Adrenal gland (tissue), 19 donors: Measurements from ENCODE around the gene KCNC1. TPM values are rescaled to one million over a fixed set of nuclear protein-coding genes. Genes with fewer than 3 reads are reported as not detected.

Experiments used
- DNase-seq, 7 donors: peaks; one replicate each; pipeline ENCODE4 v3.0.0-alpha.2; 2019 to 2020
- H3K27ac ChIP-seq, 5 donors: fragments of 200-600 bp; sonication (generic) in 4 of 5; 1 replicate in 3 of 5; 2 replicates in 2 of 5; pipeline versions ENCODE4 v1.5.1 to v1.8.0; 2016 to 2020; ENCODE audit warnings: mild to moderate bottlenecking in 1 of 5
- H3K27me3 ChIP-seq: fragments of 200-600 bp; 2 replicates; pipeline ENCODE4 v1.8.0; 2021
- H3K36me3 ChIP-seq, 2 donors: fragments of 200-600 bp; replicated peaks in 1 of 2; 1 replicate in 1 of 2; 2 replicates in 1 of 2; pipeline versions ENCODE4 v1.5.1 to v1.8.0; 2018 to 2022
- H3K4me1 ChIP-seq, 2 donors: fragments of 200-600 bp; replicated peaks in 1 of 2; 1 replicate in 1 of 2; 2 replicates in 1 of 2; pipeline versions ENCODE4 v1.5.1 to v1.8.0; 2018 to 2021
- H3K4me3 ChIP-seq, 4 donors: fragments of 200-600 bp; sonication (generic) in 3 of 4; one replicate each; pipeline ENCODE4 v1.5.1; 2016 to 2018
- H3K9me3 ChIP-seq, 3 donors: fragments of 200-600 bp; sonication (generic) in 1 of 3; replicated peaks in 1 of 3; 1 replicate in 2 of 3; 2 replicates in 1 of 3; pipeline versions ENCODE4 v1.5.1 to v1.8.0; 2016 to 2021
- CTCF ChIP-seq, 6 experiments: fragments of 450-650 bp in 4 of 6; fragments of 200-600 bp in 2 of 6; sonication (generic) in 1 of 6; IDR thresholded peaks; 1 replicate in 5 of 6; 2 replicates in 1 of 6; pipeline versions ENCODE4 v1.5.1 to v1.8.0; 2016 to 2021; ENCODE audit warnings: antibody characterized with exemption in 6 of 6, mild to moderate bottlenecking in 2 of 6, moderate library complexity in 1 of 6
- POLR2A ChIP-seq, 2 donors: fragments of 450-650 bp; IDR thresholded peaks; one replicate each; pipeline ENCODE4 v1.6.1; 2017; ENCODE audit warnings: antibody characterized with exemption in 2 of 2, mild to moderate bottlenecking in 2 of 2, moderate library complexity in 1 of 2
- WGBS, 4 donors: extraction: QIAGEN DNeasy Blood & Tissue Kit in 2 of 4; methylation state at CpG; one replicate each; pipeline versions ENCODE4 v1.1.5 to v1.1.7; 2013 to 2017; 5-methylcytosine and 5-hydroxymethylcytosine counted together
- intact Hi-C, 2 donors: fragments of 100-400 bp; cut with DNase I; formaldehyde crosslinking; loops; one replicate each; pipeline versions ENCODE4 v1.14.1 to v1.15.0; 2022 to 2023
- long read RNA-seq, 10 donors: library from polyadenylated mRNA in 3 of 10; unstranded in 2 of 10; stranded (forward) in 1 of 10; transcript quantifications; one replicate each; pipeline ENCODE4 v2.0.0 and lab custom pipeline, GENCODE V29; 2021 to 2026
- polyA plus RNA-seq, 3 donors: library from polyadenylated mRNA; stranded (reverse); fragments of 200-250 nt in 2 of 3; fragments of 350-450 nt in 1 of 3; fragmentation: Illumina TruSeq in 1 of 3; extraction: RNeasy Lipid Tissue Mini Kit (QIAGEN cat#74804) in 1 of 3; gene quantifications; one replicate each; pipeline ENCODE4 v1.2.3, GENCODE V29; 2013 to 2014
- total RNA-seq, 9 donors: library from RNA; depleted of rRNA in 4 of 9; stranded (reverse); fragments of >200 nt in 4 of 9; fragments of 120-200 nt in 1 of 9; fragmentation: NEBNext Ultra II Directional in 1 of 9; extraction: Animal tissue kit (Norgen Biotek cat#: 25700) in 1 of 9; gene quantifications; one replicate each; pipeline versions ENCODE4 v1.1.0 to v1.2.4, GENCODE V29; 2013 to 2023
- donor health status: healthy with polysubstance abuse.
- donor health status: Bipolar disorder and iron deficiency.
- donor health status: DM: yes; HTN: yes; CAD: no.
- donor health status: DM: no; HTN: no; CAD: no.
- donor health status: DM: no; HTN: no; CAD: no.
- donor health status: DM: yes; HTN: yes; CAD: no.

KCNC1 gene
- total RNA-seq (1 to 10 TPM in 1 of 9 donors, under 1 TPM in 5, not detected in 3; 0.06 to 1.3 (median 0.34) TPM), polyA plus RNA-seq (1 to 10 TPM in 1 of 3 donors, under 1 TPM in 2; 0.24 to 1.2 (median 0.60) TPM)
- long read RNA-seq, donor 1, result 0 reads
- long read RNA-seq, donor 2, result 0 reads
- long read RNA-seq, donor 3, result 0 reads
- long read RNA-seq, donor 4, result 0 reads
- long read RNA-seq, donor 5, result 0 reads
- long read RNA-seq, donor 6, result 0 reads
- long read RNA-seq, donor 7, full-length matches to known transcripts, result 1 of 1 reads
- long read RNA-seq, donor 7, partial matches to known transcripts, result 0 of 1 reads
- long read RNA-seq, donor 7, other reads (novel, unspliced or antisense), result 0 of 1 reads
- long read RNA-seq, donor 8, full-length matches to known transcripts, result 2 of 2 reads
- long read RNA-seq, donor 8, partial matches to known transcripts, result 0 of 2 reads
- long read RNA-seq, donor 8, other reads (novel, unspliced or antisense), result 0 of 2 reads
- long read RNA-seq, donor 9, full-length matches to known transcripts, result 1 of 1 reads
- long read RNA-seq, donor 9, partial matches to known transcripts, result 0 of 1 reads
- long read RNA-seq, donor 9, other reads (novel, unspliced or antisense), result 0 of 1 reads
- long read RNA-seq, donor 10, result 0 reads

- no peak for TF ChIP-seq POLR2A (IDR thresholded peaks at IDR 0.05)
- TF ChIP-seq CTCF (IDR thresholded peaks at IDR 0.05), result no peak
- Histone ChIP-seq H3K4me3 (peak within 1 kb of the TSS in 2 of 4 donors; percentile 14 to 59), H3K9me3 (no peaks in the 10 kb centered on the region), H3K27me3 (peaks cover 30% of the 10 kb centered on the region), H3K36me3 (no peaks in the 10 kb centered on the region), H3K27ac (peak within 1 kb of the TSS in 2 of 5 donors; percentile 49 to 62), H3K4me1 (peaks cover 8 to 9% of the 10 kb centered on the region in 2 donors)
- intact Hi-C loops, result loop anchor here in 1 of 2 donors (5.0 kb wide), 1 partner anchor 243 kb away; no protein-coding TSS in a partner anchor
- DNase-seq, result peak in 6 of 7 donors; percentile 30 to 73 (median 48)
- 0 to 4% (median 1%) methylated on average over 5 to 66 of the region's 66 CpGs for WGBS, 4 donors
These were observed at the start of gene KCNC1 for GRCh38 chr11:17734418-17734911. KCNC1 (plus strand) TSS chr11:17734781; CDS start chr11:17736003, 1,222 bp downstream.

- H3K27me3 ChIP-seq, result no peaks in the 10 kb centered on the region
- no peak for DNase-seq
- 25 to 37% (median 30%) methylated on average over 7 to 8 of the region's 8 CpGs for WGBS, 4 donors
These were observed 48.2 kb upstream of the KCNC1 start for GRCh38 chr11:17686231-17686980.

GRCh38 chr11:17687946-17688670 is 46.5 kb upstream of the KCNC1 start:
- Histone ChIP-seq H3K27ac (no peak overlapping the region), H3K9me3 (no peaks in the 10 kb centered on the region), H3K4me1 (no peaks in the 10 kb centered on the region), H3K27me3 (peaks cover 5% of the 10 kb centered on the region), H3K4me3 (no peak overlapping the region), H3K36me3 (no peaks in the 10 kb centered on the region)
- TF ChIP-seq CTCF (IDR thresholded peaks at IDR 0.05), result no peak
- no peak for TF ChIP-seq POLR2A (IDR thresholded peaks at IDR 0.05)
- intact Hi-C loops, result no loop called here
- no peak for DNase-seq
- 67 to 82% (median 79%) methylated on average over 14 to 18 of the region's 18 CpGs for WGBS, 4 donors

More at GRCh38 chr11:17686231-17686980, 48.2 kb upstream of the KCNC1 start:
- Histone ChIP-seq H3K4me1 (no peaks in the 10 kb centered on the region), H3K36me3 (no peaks in the 10 kb centered on the region), H3K27ac (no peak overlapping the region), H3K4me3 (no peak overlapping the region), H3K9me3 (no peaks in the 10 kb centered on the region)
- TF ChIP-seq CTCF (IDR thresholded peaks at IDR 0.05), result no peak
- TF ChIP-seq POLR2A (IDR thresholded peaks at IDR 0.05), result no peak
- intact Hi-C loops, result no loop called here
